ENCODE data around the gene FFAR2.

The FFAR2 gene

GRCh38 chr19:35490364-35490763 is 42.3 kb downstream of the FFAR2 start, which contains the start of gene KRTDAP:
KRTDAP (minus strand) TSS chr19:35490464; CDS start chr19:35490442, 22 bp downstream.
- no peak for DNase-seq

GRCh38 chr19:35491836-35492360 is 43.8 kb downstream of the FFAR2 start:
- DNase-seq = no peak

- no peak for DNase-seq
Observed at GRCh38 chr19:35493971-35494370, 45.9 kb downstream of the FFAR2 start.

GRCh38 chr19:35495107-35496064 is 47.3 kb downstream of the FFAR2 start:
- DNase-seq = no peak

- no peak for DNase-seq
Observed at GRCh38 chr19:35497406-35497805, 49.3 kb downstream of the FFAR2 start.

- DNase-seq = no peak
Observed at GRCh38 chr19:35498220-35498619, 50.2 kb downstream of the FFAR2 start.

- no peak for DNase-seq
Observed at GRCh38 chr19:35498984-35499527, 51.0 kb downstream of the FFAR2 start.

- no peak for DNase-seq
Observed at GRCh38 chr19:35500611-35501010, 52.6 kb downstream of the FFAR2 start.

Data from NCI-H2081 treated with DMSO at 0.1 percent for 48 hours (cell line).